ENCODE measurements around the gene PPM1D.

- TF ChIP-seq, protein P1, sequence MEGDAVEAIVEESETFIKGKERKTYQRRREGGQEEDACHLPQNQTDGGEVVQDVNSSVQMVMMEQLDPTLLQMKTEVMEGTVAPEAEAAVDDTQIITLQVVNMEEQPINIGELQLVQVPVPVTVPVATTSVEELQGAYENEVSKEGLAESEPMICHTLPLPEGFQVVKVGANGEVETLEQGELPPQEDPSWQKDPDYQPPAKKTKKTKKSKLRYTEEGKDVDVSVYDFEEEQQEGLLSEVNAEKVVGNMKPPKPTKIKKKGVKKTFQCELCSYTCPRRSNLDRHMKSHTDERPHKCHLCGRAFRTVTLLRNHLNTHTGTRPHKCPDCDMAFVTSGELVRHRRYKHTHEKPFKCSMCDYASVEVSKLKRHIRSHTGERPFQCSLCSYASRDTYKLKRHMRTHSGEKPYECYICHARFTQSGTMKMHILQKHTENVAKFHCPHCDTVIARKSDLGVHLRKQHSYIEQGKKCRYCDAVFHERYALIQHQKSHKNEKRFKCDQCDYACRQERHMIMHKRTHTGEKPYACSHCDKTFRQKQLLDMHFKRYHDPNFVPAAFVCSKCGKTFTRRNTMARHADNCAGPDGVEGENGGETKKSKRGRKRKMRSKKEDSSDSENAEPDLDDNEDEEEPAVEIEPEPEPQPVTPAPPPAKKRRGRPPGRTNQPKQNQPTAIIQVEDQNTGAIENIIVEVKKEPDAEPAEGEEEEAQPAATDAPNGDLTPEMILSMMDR (IDR thresholded peaks at IDR 0.05; ENCODE audit: poor library complexity), result no peak
- no peak for TF ChIP-seq EZH2 (IDR thresholded peaks at IDR 0.05; ENCODE audit: borderline replicate concordance)
Observed at GRCh38 chr17:60555786-60556185, 44.2 kb upstream of the PPM1D start.
